NT2/D1 (cell line): ENCODE results near the gene SDR9C7.

ENCODE experiments used
- DNase-seq: peaks from one replicate; pipeline ENCODE4 v3.0.0-alpha.2; 2011; ENCODE audit warnings: low read depth, low spot score
- H3K27me3 ChIP-seq: 2 replicates; pipeline ENCODE4 v1.6.0; 2011; ENCODE audit warnings: mild to moderate bottlenecking; ENCODE audit not compliant: insufficient read length, insufficient read depth
- H3K36me3 ChIP-seq: 2 replicates; pipeline ENCODE4 v1.6.1; 2011; ENCODE audit warnings: mild to moderate bottlenecking, low read length, mixed read lengths; ENCODE audit not compliant: insufficient read depth, insufficient read length
- H3K4me1 ChIP-seq: 2 replicates; pipeline ENCODE4 v1.5.1; 2011; ENCODE audit not compliant: insufficient read depth, insufficient read length
- H3K4me3 ChIP-seq: 2 replicates; pipeline ENCODE4 v1.5.1; 2011; ENCODE audit warnings: low read depth; ENCODE audit not compliant: insufficient read length
- H3K9ac ChIP-seq: 2 replicates; pipeline ENCODE4 v1.6.0; 2011; ENCODE audit warnings: low read depth; ENCODE audit not compliant: insufficient read length
- H3K9me3 ChIP-seq: 2 replicates; pipeline ENCODE4 v1.5.1; 2011; ENCODE audit warnings: mild to moderate bottlenecking, low read length; ENCODE audit not compliant: insufficient read depth
- SUZ12 ChIP-seq: IDR thresholded peaks from 2 replicates; pipeline ENCODE4 v1.6.1; 2011; ENCODE audit not compliant: insufficient read length, insufficient read depth; ENCODE audit errors: extremely low read depth
- YY1 ChIP-seq: IDR thresholded peaks from 2 replicates; pipeline ENCODE4 v1.6.1; 2011; ENCODE audit not compliant: insufficient read length, insufficient read depth
- ZNF274 ChIP-seq: IDR thresholded peaks from 2 replicates; pipeline ENCODE4 v1.6.1; 2011; ENCODE audit warnings: mild to moderate bottlenecking, low read depth, low read length

The SDR9C7 gene

GRCh38 chr12:56932867-56933266, 1.3 kb downstream of the SDR9C7 start:
- H3K4me1 ChIP-seq, result peaks cover 7% of the 10 kb centered on the region
- no peak for DNase-seq
- no peak overlapping the region for H3K4me3 ChIP-seq
- H3K36me3 ChIP-seq, result no peaks in the 10 kb centered on the region
- TF ChIP-seq YY1 (no peak), SUZ12 (no peak), ZNF274 (no peak)
- H3K27me3 ChIP-seq, result no peaks in the 10 kb centered on the region
- no peak overlapping the region for H3K9ac ChIP-seq
- H3K9me3 ChIP-seq, result no peaks in the 10 kb centered on the region

DNA sequence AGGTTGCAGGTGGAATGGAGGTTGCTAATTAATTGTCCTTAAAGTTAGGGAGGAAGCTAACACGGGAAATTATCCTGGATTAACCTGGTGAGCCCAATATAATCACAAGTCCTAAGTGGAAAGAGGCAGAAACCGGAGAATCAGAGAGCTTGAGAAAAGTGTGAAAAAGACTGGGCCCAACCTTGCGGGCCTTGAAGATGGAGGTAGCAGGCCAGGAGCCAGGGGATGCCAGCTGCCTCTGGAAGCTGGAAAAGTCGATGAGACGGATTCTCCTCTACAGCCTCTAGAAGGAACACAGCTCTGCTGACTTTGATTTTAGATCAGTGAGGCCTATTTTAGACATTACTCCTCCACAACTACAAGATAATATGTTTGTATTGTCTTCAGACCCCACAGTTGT, 2.1 kb downstream of the SDR9C7 start:
- no peaks in the 10 kb centered on the region for H3K36me3 ChIP-seq
- H3K9ac ChIP-seq, result no peak overlapping the region
- no peak overlapping the region for H3K4me3 ChIP-seq
- peaks cover 7% of the 10 kb centered on the region for H3K4me1 ChIP-seq
- no peak for TF ChIP-seq ZNF274
- TF ChIP-seq SUZ12, result no peak
- TF ChIP-seq YY1, result no peak
- DNase-seq, result no peak
- H3K27me3 ChIP-seq, result no peaks in the 10 kb centered on the region
- H3K9me3 ChIP-seq, result no peaks in the 10 kb centered on the region

DNA sequence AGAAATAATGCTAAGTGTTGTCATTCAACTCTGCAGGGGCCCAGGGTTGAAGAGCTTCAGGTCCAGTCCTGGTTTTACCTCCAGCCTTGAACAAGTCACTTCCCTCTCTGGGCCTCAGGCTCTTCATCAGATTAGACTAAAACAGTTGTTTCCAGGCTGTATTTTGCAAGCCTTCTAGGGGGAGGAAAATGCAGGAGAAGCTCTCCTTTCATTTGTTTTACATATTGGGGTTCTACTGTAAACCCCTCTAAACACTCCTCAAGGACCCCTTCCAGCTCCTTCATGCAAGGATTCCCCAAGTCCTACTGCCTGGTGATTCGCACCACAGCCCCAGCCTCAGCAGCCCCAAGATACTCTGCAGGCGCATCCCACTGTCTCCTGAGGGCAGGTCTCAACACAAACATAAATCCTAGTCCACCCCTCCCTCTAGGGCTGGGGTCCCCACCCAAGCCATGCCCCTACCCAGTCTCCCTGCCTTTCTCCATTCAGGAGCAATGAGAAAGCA, 2.7 kb downstream of the SDR9C7 start:
- no peaks in the 10 kb centered on the region for H3K36me3 ChIP-seq
- H3K4me1 ChIP-seq, result peaks cover 7% of the 10 kb centered on the region
- no peaks in the 10 kb centered on the region for H3K27me3 ChIP-seq
- H3K9me3 ChIP-seq, result no peaks in the 10 kb centered on the region
- no peak overlapping the region for H3K9ac ChIP-seq
- peak; percentile 33 for DNase-seq
- TF ChIP-seq SUZ12 (no peak), YY1 (no peak), ZNF274 (no peak)
- H3K4me3 ChIP-seq, result no peak overlapping the region

DNA sequence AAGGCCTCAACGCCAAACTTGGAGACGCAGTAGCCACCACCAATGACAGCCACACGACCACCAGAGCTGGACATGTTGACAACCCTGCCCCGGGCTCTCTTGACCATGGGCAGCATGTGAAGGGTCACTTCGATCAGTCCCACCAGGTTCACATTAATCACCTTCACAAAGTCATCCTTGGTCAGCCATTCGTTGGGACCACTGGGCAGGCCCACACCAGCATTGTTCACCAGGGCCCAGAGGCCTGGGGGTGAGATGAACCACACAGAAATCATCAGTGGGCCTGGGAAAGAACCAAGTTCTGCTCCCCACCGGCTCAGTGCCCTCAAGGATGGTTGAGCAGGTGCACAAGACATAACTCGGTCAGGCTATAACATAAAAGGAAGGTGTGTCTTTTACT, 4.0 kb downstream of the SDR9C7 start:
- no peaks in the 10 kb centered on the region for H3K36me3 ChIP-seq
- no peak overlapping the region for H3K4me3 ChIP-seq
- no peaks in the 10 kb centered on the region for H3K27me3 ChIP-seq
- no peak overlapping the region for H3K9ac ChIP-seq
- no peaks in the 10 kb centered on the region for H3K9me3 ChIP-seq
- DNase-seq, result no peak
- TF ChIP-seq SUZ12 (no peak), YY1 (no peak), ZNF274 (no peak)
- H3K4me1 ChIP-seq, result peaks cover 7% of the 10 kb centered on the region

GRCh38 chr12:56929780-56930179, 4.4 kb downstream of the SDR9C7 start:
- Histone ChIP-seq H3K4me1 (peaks cover 7% of the 10 kb centered on the region), H3K9ac (no peak overlapping the region), H3K4me3 (no peak overlapping the region), H3K27me3 (no peaks in the 10 kb centered on the region), H3K36me3 (no peaks in the 10 kb centered on the region), H3K9me3 (no peaks in the 10 kb centered on the region)
- TF ChIP-seq YY1 (no peak), ZNF274 (no peak), SUZ12 (no peak)
- no peak for DNase-seq

DNA sequence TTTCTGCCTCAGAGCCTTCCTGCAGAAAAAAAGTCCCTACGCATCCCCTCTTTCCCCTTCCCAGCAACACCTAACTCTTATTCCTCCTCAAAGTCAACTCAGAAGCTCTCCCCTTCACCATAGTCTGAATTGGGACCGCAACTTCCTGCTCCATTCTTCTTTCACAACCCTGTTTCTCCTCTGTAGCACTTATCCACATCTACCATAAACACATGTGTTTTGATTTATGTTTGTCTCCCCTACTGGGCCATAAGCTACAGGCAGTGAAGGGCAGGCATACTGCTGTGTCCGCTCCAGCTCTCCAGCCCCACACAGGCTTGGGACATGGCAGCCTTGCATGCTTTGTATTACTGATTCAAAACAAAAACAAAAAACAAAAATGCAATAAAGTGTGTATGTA, 5.9 kb downstream of the SDR9C7 start:
- H3K4me3 ChIP-seq, result no peak overlapping the region
- no peak for DNase-seq
- no peaks in the 10 kb centered on the region for H3K9me3 ChIP-seq
- TF ChIP-seq SUZ12 (no peak), YY1 (no peak), ZNF274 (no peak)
- peaks cover 7% of the 10 kb centered on the region for H3K4me1 ChIP-seq
- no peak overlapping the region for H3K9ac ChIP-seq
- H3K36me3 ChIP-seq, result no peaks in the 10 kb centered on the region
- H3K27me3 ChIP-seq, result no peaks in the 10 kb centered on the region

- no peak overlapping the region for H3K9ac ChIP-seq
- no peaks in the 10 kb centered on the region for H3K9me3 ChIP-seq
- H3K27me3 ChIP-seq, result no peaks in the 10 kb centered on the region
- no peaks in the 10 kb centered on the region for H3K36me3 ChIP-seq
- no peak overlapping the region for H3K4me3 ChIP-seq
- peaks cover 7% of the 10 kb centered on the region for H3K4me1 ChIP-seq
- DNase-seq, result no peak
- TF ChIP-seq SUZ12 (no peak), ZNF274 (no peak), YY1 (no peak)
Observed at GRCh38 chr12:56927281-56927680, 6.9 kb downstream of the SDR9C7 start.

- DNase-seq, result no peak
- H3K4me3 ChIP-seq, result no peak overlapping the region
Observed at GRCh38 chr12:56922031-56922430, 12.2 kb downstream of the SDR9C7 start.

More at GRCh38 chr12:56922031-56922430, 12.2 kb downstream of the SDR9C7 start:
- 0 out of 2 replicates have a peak, but pooled peaks cover 4% of the 10 kb centered on the region for H3K9me3 ChIP-seq
- no peaks in the 10 kb centered on the region for H3K36me3 ChIP-seq
- no peak overlapping the region for H3K9ac ChIP-seq
- H3K4me1 ChIP-seq, result no peaks in the 10 kb centered on the region
- H3K27me3 ChIP-seq, result no peaks in the 10 kb centered on the region
- TF ChIP-seq SUZ12 (no peak), ZNF274 (no peak), YY1 (no peak)
